ENCODE data around the gene DLG2. TPM values are rescaled to one million over a fixed set of nuclear protein-coding genes. Genes with fewer than 3 reads are reported as not detected.

DLG2 gene
- polyA plus RNA-seq, 1 experiment: 0.68 TPM

DNA sequence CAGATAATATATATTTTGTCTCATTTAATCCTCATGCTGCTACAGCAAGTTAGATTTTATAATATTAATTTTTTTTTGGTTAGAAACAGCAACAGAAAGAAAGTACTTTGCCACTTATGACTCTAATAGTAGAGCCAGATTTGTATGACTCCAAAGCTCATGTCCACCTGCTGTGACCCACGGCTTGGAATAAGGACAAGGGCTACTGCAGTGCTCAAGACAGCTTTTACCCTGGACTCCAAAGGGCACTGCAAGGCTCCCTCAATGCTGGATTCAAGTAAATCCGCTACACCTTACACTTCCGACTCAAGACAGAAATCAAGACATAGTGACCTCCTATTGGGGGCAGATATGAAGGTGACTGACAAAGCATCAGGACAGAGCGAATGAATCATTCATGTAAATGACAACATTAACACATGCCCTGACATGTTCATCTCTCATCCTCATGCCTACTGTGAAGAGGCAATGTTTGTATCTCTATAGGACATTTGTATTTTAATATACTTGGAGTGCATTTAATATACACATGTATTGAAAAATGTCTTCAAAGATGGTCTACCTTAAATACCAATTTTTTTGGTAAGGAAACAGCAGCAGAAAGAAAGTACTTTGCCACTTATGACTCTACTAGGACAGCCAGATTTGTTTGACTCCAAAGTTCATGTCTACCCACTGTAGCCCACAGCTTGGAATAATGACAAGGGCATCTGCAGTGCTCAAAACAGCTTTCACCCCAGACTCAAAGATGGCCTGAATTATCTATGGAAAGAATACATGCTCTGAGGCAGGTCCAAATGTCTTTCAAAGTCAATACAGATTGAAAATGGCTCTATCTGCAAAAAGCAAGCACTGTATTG is 1965.4 kb downstream of the DLG2 start:
- no peak for DNase-seq (ENCODE audit: low read depth, low spot score)
- H3K27me3 ChIP-seq (ENCODE audit: control insufficient read depth, insufficient read depth, low read length): no peaks in the 10 kb centered on the region
- ChIA-PET POLR2A (no interaction called here), CTCF (no interaction called here)
- TF ChIP-seq, protein P1, sequence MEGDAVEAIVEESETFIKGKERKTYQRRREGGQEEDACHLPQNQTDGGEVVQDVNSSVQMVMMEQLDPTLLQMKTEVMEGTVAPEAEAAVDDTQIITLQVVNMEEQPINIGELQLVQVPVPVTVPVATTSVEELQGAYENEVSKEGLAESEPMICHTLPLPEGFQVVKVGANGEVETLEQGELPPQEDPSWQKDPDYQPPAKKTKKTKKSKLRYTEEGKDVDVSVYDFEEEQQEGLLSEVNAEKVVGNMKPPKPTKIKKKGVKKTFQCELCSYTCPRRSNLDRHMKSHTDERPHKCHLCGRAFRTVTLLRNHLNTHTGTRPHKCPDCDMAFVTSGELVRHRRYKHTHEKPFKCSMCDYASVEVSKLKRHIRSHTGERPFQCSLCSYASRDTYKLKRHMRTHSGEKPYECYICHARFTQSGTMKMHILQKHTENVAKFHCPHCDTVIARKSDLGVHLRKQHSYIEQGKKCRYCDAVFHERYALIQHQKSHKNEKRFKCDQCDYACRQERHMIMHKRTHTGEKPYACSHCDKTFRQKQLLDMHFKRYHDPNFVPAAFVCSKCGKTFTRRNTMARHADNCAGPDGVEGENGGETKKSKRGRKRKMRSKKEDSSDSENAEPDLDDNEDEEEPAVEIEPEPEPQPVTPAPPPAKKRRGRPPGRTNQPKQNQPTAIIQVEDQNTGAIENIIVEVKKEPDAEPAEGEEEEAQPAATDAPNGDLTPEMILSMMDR (IDR thresholded peaks at IDR 0.05; ENCODE audit: low read depth, low read length): no peak
- H3K4me3 ChIP-seq (ENCODE audit: low read depth, low read length): no peak overlapping the region
- H3K9me3 ChIP-seq (ENCODE audit: control insufficient read depth, insufficient read depth, low read length): no peaks in the 10 kb centered on the region
- no peak overlapping the region for H3K27ac ChIP-seq (ENCODE audit: low read depth, low read length)

DNA sequence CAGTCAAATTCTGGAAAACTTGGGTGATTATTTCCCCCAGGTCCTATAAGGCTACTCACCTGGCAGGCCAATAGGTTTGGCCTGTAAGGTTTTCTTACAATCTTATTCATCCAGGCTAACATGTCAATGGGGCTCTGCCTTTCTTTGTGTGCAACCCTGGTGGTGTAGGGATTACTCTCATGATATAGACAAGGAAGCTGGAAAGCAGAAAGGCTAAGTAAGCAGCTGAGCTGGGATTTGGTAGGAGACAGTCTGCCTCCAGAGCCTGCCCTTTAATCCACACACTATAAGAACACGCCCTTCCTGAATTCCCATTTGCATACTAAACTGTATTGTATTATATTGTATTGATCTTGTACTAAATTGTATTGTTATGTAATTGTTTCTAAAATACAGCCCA is 1967.7 kb downstream of the DLG2 start:
- ChIA-PET POLR2A (no interaction called here), CTCF (no interaction called here)
- H3K4me3 ChIP-seq (ENCODE audit: low read depth, low read length): no peak overlapping the region
- no peaks in the 10 kb centered on the region for H3K9me3 ChIP-seq (ENCODE audit: control insufficient read depth, insufficient read depth, low read length)
- no peak for DNase-seq (ENCODE audit: low read depth, low spot score)
- TF ChIP-seq, protein P1 (IDR thresholded peaks at IDR 0.05; ENCODE audit: low read depth, low read length): no peak
- H3K27me3 ChIP-seq (ENCODE audit: control insufficient read depth, insufficient read depth, low read length): no peaks in the 10 kb centered on the region
- H3K27ac ChIP-seq (ENCODE audit: low read depth, low read length): no peak overlapping the region

DNA sequence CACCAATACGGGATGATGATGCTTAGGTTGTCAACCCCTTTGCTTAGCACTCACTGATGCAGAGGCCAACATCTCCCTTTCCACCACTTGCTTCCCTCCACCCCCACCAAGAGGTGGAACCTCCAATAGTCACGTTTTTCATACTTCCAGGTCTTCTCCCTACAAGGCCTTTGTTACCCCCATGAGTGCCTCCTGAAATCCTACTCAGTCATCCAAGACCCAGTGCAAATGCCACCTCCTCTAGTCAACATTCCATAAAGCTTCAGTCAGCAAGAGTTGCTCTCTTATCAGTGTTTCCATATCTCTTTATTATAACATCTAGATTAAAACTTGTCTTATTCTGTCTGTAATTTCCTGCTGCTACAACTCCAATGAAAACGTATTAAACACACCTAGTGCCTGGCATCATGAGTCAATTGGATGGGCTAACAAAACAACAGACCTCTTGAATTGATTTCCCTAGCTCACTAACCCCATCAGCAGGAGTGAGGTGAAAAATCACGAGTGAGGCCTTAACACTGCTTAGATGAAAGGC is 1970.3 kb downstream of the DLG2 start:
- Histone ChIP-seq H3K27ac (ENCODE audit: low read depth, low read length) (no peak overlapping the region), H3K4me3 (ENCODE audit: low read depth, low read length) (no peak overlapping the region), H3K27me3 (ENCODE audit: control insufficient read depth, insufficient read depth, low read length) (no peaks in the 10 kb centered on the region), H3K9me3 (ENCODE audit: control insufficient read depth, insufficient read depth, low read length) (no peaks in the 10 kb centered on the region)
- TF ChIP-seq, protein P1 (IDR thresholded peaks at IDR 0.05; ENCODE audit: low read depth, low read length): no peak
- DNase-seq (ENCODE audit: low read depth, low spot score): no peak
- POLR2A ChIA-PET: no interaction called here
- CTCF ChIA-PET: interaction anchor here (0.7 kb wide), 1 partner anchor 909 kb away, joined by 4 read pairs; no protein-coding TSS in a partner anchor

GRCh38 chr11:83655976-83656375 is 1971.2 kb downstream of the DLG2 start:
- POLR2A ChIA-PET: no interaction called here
- H3K9me3 ChIP-seq (ENCODE audit: control insufficient read depth, insufficient read depth, low read length): no peaks in the 10 kb centered on the region
- TF ChIP-seq, protein P1 (IDR thresholded peaks at IDR 0.05; ENCODE audit: low read depth, low read length): no peak
- CTCF ChIA-PET: interaction anchor here (0.5 kb wide), 1 partner anchor 77 kb away, joined by 3 read pairs; no protein-coding TSS in a partner anchor
- no peaks in the 10 kb centered on the region for H3K27me3 ChIP-seq (ENCODE audit: control insufficient read depth, insufficient read depth, low read length)
- H3K27ac ChIP-seq (ENCODE audit: low read depth, low read length): no peak overlapping the region
- no peak for DNase-seq (ENCODE audit: low read depth, low spot score)
- H3K4me3 ChIP-seq (ENCODE audit: low read depth, low read length): no peak overlapping the region

DNA sequence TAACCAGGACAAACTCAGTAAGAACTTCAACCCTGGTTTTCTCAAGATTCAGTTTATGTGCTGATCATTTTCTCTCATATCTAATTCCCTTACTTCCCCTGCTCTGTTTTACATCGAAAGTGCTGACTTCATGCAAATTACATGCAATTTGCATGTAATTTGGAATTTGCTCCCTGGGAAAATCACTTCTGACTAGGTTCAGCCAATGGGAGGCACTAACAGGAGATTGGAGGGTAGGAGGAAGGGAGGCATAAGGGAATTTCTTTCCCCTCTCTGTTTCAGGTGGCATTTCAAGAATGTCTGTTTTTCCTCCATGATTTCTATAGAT is 1977.7 kb downstream of the DLG2 start:
- peaks cover 5% of the 10 kb centered on the region for H3K27me3 ChIP-seq (ENCODE audit: control insufficient read depth, insufficient read depth, low read length)
- H3K4me3 ChIP-seq (ENCODE audit: low read depth, low read length): no peak overlapping the region
- TF ChIP-seq, protein P1 (IDR thresholded peaks at IDR 0.05; ENCODE audit: low read depth, low read length): no peak
- DNase-seq (ENCODE audit: low read depth, low spot score): no peak
- ChIA-PET POLR2A (no interaction called here), CTCF (no interaction called here)
- no peaks in the 10 kb centered on the region for H3K9me3 ChIP-seq (ENCODE audit: control insufficient read depth, insufficient read depth, low read length)
- H3K27ac ChIP-seq (ENCODE audit: low read depth, low read length): no peak overlapping the region
